A172 (cell line): ENCODE data around the gene CELF4. TPM values are rescaled to one million over a fixed set of nuclear protein-coding genes. Genes with fewer than 3 reads are reported as not detected.
A peak's percentile ranks its signal among the peaks of the same experiment; 100 is the strongest.

Experiments used
- DNase-seq: peaks from one replicate; pipeline ENCODE4 v3.0.0-alpha.2; 2015; ENCODE audit warnings: low spot score
- total RNA-seq: library from RNA; depleted of rRNA; stranded (reverse); fragments of >200 nt; shearing (Covaris generic); gene quantifications from 2 replicates; pipeline ENCODE4 v1.2.3, GENCODE V29; 2014

Gene CELF4
- total RNA-seq, 1 experiment from 2014 or later: not detected

DNA sequence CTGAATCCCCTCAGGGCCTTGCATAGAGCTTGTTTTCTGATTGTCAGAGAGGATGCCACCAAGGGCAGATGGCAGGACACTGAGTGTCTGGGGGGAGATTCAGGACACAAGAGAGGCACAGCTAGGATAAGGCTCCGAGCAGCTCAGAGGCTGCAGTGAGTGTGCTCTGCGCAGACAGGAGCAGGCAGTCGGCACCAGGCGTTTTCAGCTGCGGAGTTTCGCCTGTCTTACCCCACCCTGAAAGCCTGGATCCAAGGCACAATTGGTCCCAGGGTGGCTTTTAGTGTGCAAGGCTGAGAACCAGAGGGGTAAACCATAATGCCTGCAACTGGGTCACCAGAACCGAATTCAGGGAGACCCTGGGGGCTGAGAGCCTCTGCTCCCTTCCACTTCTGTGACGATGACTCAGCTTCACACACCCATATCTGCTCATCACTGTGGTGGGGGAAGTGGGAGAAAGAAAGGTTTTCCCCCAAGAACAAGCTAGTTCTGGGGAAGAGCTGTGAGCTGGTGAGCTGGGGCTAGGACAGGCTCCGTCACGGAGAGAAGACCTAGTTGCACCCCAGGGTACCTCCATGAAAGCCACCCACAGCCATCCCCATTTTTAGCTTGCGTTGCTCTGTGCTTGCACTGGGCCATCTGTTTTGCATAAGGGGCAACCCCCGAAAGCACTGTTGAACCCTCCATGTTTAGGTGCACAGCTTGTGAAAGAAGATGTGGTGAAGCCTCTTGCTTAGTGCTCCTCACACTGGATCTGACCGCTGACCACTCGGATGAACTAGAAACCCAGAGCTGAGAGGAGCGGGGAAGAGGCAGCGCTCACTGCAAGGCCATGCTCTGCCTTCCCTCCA, 173.7 kb downstream of the CELF4 start:
- no peak for DNase-seq

DNA sequence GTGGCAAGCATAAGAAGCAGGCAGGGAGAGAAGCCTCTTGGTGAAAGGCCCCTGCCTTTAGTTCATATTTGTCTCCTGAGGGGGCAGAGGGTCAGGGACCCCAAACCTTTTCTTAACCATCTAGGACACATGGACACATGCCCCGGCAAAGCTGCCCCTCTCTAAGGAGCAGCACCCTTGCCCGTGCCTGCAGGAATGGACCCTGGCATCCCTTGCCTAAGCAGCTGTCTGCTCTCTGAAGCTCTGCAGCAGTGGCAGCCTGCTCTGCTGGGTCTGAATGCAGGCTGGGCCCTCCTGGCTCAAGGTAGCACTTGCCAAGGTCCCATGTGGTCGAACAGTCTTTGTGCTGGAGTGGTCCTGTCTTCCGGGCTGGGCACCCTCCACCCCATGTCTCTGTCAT, 174.4 kb downstream of the CELF4 start:
- DNase-seq: no peak

DNA sequence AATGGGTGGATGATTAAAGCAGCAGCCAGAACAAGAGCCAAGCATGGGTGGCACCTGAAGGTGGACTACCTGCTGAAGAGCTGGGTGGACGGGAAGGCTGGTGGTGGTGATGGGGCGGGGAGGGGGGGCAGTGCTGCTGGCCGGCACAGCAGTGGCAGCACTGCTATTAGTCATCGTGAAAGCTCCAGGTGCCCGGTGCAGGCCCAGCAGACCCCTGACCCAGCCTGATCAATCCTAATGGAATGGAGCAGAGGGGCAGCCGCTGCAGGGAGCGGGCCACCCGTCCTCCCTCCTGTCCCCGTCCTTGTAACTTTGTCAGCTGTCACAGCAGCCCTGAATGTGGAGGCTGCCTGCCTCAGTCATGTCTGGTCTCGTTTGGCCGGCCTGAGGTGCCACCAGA, 174.9 kb downstream of the CELF4 start:
- DNase-seq: no peak

DNA sequence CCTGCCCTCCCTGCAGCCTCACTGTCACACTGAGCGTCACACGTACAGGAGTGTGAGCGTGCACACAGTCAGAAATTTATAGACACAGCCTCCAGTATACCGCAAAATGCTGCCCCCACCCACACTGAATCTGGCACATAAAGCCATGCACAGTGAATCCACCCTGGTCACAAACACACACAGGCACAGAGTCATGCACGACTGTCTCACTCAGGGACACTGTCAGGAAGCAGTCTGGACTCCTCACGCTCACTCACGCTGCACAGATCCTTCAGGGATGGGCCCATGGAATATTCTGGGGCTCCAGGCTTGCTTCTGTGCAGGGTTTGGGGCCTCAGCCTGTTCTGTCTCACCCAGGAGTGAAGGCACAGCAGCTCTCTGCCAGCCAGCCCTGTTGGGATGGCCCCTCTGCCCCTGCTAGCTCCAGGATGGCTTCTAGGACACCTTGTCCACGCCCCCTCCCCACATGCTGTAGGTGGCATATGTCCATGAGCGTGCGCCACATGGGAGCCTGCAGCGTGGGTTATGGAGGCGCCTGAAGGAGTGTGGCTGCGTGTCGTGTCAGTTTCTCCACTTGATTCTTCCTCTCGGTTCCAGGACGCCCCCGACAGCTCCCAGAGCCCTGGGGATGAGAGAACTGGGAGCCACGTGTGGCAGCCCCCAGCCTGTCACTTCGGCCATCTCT, 175.8 kb downstream of the CELF4 start:
- DNase-seq: no peak

DNA sequence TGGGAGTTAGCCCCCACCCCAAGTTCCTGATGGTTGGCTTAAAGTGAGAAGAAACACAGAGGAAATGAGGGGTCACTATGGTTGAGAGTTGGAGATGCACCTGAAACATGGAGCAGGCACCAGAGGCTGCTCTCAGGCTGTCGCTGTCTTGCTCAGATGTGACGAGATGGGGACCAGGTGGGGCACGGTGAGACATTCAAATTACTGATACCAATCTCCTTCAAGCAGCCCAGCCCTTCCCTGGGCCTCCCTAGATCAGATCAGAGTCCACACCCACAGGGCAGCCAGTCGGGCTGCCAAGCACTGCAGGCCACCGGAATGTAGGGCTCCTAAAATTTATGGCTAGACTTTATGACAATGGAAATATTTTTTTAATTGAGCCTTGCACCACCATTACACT, 176.6 kb downstream of the CELF4 start:
- DNase-seq: no peak

DNA sequence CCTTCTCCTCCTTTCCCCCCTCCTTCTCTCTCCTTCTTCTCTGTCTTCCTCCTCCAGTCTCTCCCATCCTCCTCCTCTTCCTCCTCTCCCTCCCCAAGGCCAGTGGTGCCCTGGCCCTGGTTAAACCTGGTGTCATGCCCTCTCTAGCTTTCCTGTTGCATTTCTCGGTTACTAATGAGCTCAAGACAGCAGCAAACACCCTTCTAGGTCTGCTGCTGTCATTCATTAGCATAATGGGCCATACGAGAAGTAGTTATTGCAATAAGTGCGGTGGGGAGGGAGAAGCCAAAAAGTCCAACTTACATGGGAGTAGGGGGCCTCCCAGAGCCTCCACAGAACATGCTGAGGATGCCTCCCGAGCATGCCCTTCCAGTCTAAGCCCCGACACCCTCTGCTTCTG, 177.2 kb downstream of the CELF4 start:
- DNase-seq: no peak

DNA sequence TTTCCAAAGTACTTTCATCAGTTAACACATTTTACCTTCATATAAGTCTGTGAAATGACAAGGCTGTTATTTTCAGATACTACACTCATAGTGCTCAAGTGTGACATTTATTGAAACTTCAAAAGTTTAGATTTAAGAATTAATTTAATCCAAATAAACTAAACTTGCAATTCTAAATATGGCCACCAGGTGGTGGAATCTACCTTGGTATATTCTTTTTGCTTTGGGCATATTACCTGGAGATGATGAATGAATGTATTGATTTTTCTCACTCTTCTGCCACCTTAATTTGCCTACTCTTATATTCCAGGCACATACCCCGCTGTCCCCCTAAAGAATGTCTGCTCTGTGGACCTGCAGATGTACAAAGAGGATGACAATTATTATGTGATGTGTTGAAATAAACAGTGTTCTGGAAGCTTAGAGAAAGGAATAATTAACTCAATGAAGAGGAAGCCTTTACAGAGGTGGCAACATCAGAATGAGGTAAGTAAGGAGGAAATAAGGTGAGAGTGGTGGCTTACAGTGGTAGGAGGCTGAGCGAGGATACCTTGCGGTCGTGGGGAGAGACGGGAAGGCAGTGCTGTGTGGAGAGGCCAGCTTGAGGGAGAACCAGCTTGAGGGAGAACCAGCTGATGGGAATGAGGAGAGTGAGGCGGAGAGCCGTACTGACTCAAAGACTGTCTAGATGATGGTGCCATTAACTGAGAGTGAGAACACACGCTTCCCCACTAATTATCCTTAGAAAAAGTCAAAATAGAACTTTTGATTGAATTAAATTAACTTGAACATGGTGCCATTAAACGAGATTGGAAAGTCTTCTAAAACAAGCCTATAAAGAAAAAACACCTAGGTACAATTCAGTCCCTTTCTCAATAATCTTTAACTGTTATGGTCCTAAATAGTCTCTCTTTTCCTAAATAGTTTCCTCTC, 179.5 kb downstream of the CELF4 start:
- peak; percentile 35 for DNase-seq

DNA sequence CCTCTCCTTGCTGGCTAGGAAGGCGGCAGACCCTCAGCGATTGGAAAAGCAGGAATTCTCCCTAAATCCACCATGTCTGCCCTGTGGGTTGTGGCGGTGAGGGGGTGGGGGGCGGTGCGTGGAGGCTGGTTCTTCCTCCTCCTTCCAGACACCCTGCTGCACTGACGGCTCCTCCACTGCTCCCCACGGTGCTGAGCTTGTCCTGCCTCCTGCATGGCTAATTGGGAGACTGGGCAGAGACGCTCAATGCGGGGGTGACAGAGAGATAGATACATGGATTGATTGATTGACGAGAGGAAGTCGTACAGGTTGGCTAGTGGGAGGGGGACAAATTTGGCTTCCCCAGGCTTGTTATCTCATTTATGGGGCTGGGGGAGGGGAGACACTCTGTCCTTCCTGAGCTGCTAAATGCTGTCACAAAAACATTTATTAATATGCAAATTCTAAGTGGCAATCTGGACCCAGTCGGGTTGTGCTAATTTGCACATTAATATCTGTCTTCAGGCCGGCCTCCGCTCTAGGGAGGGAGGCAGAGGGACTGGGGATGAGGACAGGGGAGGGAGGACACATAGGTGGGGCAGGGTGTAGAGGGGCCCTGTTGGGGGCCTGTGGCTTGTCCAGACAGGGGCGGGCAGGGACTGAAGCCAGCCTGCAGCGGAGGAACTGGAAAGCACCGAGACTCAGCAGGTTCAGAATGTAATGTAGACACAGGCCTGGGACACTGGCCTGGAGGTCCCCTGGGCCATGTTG, 181.6 kb downstream of the CELF4 start:
- DNase-seq: no peak

DNA sequence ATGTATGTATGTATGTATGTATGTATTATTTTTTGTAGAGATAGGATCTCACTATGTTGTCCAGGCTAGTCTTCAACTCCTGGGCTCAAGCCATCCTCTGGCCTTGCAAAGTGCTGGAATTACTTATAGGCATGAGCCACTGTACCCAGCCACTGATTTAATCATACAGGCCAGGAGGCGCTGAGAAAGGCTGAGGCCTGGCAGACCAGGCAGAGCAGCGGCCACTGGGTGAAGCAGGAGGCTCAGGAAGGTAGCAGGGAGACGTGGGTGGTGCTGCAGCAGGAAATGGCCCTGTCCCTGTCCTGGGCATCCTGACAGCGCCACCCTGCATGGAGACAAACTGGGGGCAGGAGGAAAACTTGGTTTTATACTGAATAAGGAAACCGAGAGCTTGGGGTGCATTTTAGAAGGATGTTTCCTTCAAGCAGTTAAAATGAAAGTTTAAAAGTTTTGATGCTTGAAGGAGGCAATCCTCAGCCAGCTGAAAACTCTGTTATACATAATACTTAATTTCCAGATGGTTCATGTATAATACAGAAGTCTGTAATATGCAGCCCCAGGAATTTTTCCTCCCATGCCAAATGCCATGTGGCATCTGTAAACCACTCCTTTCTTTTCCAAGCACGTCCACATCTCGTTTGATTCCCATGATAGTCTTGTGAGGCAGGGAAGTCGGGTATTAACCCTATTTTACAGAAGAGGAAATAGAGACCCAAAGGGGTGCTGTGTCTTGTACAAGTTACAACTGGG, 182.4 kb downstream of the CELF4 start:
- DNase-seq: no peak

DNA sequence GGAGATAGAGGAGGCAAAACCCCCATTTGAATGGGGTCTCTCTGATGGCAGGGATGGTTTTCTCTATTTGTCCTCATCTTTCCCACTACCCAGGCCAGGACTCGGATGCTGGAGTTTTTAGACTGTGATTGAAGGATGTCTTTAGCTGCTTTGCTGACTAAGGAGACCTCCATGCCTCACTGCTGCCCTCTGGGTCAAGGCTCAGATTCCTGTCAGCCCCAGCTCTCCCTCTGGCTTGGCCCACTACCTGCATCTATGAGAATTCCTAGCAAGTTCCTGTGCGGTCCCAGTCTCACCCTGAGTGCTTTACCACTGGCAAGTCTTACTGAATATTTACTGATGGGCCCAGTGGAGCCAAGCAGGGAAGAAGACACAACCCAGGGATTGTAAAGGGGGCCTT, 184.0 kb downstream of the CELF4 start:
- no peak for DNase-seq

DNA sequence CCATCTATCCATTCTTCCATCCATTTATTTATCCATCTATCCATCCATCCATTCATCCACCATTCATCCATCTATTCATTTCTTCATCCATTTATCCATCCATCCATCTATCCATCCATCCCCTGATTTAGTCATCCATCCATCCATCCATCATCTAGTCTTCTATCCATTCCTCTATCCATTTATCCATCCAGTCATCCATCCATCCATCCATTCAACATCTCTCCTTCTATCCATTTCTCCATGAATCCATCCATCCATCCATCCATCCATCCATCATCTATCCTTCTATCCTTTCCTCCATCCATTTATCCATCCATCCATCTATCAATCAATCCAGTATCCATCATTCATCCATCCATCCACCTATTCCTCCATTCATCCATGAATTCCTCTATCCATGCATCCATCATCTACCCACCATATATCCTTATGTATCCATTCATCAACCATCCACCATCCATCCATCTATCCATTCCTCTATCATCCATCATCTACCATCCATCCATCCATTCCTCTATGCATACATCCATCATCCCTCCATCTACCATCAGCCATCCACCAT, 185.0 kb downstream of the CELF4 start:
- DNase-seq: no peak

DNA sequence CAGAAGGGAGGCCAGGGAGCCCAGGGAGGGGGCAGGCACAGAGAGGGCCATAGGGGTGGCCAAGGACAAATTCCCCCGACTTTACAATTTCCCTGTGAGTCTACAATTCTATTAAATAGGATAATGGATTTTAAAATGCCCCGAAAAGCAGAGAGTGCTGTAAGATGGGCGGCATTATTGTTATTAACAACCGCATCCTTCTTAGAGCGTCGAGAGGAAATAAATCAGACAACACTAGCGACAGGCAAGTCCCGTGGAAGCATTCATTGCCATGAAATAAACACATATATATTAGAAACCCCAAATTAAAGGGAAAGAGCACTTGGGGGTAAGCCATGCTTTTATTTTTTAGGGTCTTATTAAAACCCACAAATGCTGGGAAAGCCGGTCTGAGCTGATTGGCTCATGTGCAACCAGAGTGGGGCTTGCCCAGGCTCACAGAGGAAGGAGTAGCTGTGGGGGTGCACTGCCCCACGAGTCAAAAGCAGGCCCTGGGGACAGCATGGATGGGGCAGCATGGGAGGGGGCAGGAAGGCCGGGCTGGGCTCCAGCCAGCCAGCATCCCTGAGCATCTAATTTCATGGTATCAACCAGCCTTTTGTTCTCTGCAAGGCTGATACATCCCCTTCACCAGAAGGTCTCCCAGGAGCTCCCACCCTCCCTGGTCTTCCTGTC, 187.1 kb downstream of the CELF4 start:
- no peak for DNase-seq

DNA sequence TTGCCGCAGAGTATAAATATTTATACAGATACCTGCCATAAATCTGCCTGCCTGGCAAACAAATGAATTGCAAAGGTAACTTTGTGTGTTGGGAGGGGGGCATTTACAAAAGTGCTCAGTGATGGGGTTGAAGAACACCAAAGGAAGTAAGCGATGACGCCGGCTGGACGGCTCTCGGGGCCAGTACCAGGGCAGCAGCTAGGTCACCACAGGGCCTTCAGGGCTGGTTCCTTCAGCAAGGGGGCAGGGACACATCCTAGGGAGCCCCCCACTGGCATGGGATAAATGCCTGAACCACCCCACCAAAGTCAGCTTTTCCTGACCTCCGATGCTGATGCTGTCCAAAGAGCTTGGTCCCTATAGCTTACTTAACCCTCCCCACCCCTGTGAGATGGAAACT, 190.4 kb downstream of the CELF4 start:
- no peak for DNase-seq

DNA sequence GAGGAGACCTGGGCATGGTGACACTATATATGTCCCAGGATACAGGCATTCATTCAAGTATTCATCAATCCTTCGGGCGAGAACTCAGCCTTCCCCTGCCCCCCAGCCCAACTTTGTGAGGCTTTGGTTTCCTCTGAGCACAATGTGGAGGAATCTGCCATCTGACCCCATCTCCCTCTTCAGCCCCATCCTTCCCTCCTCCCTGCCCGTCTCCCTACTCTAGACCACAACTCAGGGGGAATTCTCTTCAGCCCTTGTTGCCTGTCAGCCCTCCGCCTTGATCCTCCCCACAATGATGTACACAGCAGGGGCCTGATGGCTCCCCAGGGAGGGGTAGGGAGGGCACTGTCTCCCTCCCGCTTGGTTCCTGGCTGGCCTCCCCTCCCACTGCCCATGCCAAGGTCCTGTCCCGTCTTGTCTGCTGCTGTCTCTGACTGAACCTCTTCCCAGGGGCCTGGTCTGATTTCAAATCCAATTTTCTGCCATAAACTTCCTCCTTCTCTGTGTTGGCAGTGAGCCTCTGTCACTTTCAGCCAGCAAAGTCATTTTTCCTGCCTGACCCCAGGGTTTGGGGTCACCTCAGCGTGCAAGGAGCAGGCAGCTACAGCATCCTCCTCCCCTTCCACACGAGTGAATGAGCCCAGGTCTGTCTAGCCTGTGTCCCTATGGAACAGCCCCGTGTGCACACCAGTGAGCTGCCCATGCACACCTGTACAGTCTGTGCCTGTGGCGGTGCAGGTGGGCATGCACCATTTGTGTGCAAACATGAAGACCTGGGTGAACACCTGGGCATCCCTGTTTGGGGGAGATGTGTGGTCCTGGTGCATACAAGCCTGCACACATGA, 197.3 kb downstream of the CELF4 start:
- no peak for DNase-seq

DNA sequence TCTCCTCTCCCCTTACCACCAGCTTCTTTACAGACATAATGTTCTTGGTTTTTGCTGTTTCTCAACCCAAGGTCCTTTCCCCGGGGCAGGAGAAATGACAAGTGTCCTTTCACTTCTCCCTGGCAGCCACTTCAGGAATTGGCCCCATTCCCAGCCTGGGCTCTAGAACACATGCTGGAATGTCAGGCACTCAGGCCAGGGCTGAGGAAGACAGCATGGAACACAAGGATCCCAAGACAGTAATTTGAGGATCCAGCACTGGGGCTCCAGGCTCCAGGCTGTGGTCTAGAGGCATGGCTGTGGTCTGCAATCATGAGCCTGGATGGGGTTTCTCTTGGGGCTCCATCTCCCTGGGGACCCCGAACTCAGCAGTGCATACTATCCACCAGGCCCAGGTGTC, 201.4 kb downstream of the CELF4 start:
- no peak for DNase-seq

DNA sequence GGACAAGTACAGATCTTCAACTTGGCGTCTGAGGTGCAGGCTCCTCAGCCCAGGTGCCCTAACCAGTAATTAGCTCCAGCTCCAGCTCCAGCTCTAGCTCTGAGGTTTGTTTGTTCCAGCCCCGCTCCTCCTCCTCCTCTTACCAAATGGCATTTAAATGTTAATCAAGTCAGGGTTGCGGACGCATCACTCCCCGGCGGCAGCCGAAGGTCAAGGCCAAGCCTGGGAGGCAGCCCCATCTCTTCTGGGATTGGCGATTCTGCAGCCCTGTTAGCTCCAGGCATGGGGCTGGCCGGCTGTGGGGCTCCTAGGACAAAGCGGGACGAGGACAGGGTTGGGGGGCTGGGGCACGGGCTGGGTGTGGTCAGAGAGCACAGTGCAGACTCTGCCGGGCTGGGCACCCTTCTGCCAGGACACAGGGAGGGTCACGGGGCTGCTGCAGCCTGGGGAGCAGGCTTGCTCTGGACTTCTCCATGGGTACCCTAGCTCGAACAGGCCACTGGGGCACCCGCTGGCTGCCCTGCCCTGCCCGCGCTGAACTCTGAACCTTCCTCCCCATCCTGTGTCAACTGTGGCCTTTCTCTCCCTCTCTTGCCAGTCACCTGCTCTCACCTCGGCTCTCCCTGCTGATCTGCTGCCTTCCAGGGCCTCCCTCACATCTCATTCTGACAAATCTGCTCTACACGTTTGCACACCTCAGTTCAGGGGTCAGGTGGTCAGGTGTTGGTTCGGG, 203.3 kb downstream of the CELF4 start:
- no peak for DNase-seq

DNA sequence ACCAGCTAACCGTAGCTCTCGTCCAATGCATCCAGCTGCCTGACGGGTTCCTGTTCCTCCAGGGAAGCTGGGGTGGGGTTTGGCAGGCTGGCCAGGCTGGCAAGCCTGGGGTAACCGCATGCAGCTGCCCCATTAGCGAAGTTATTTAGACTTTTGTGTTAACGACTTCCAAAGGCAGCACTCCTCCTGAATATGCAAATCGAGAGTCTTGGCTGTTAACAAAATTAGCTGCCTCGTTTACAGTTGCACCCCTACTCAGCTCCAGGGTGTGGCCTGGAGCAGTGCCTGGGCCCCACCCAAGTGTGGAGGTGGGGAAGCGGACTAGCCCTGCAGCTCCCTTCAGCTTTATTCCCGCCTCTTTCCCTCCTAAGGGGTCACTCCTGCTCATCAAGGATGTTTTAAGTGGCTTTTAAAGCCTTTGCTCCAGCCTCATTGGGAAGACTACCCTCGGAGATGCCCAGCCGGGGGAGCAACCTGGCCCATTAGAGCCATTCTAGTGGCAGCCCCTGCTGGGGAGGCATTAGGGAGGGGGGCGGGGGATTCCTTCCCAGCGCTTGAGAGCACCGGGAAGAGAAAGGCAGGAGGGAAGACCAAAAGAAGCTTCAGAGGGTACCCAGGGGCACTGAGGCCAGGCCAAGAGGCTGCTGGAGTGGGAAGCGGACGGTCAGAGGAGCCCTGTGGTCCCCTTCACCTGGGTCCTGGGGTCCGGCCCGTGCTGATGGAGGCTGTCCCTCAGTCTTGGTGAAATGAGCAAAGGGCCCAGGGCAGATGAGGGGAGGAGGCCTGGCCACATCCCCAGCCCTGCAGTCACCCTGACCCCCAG, 204.1 kb downstream of the CELF4 start:
- DNase-seq: no peak
